Epithelial cell of proximal tubule (primary cell): Measurements from ENCODE around the gene CTNNA2. TPM values are rescaled to one million over a fixed set of nuclear protein-coding genes. Genes with fewer than 3 reads are reported as not detected.

Experiments used
- DNase-seq: peaks from one replicate; pipeline ENCODE4 v3.0.0-alpha.2; 2011; ENCODE audit warnings: low read depth
- H3K4me3 ChIP-seq: 2 replicates; pipeline ENCODE4 v1.5.1; 2011; ENCODE audit warnings: low read depth, mild to moderate bottlenecking, low read length
- total RNA-seq: library from RNA; depleted of rRNA; stranded (reverse); fragments of >200 nt; gene quantifications from 2 replicates; pipeline ENCODE4 v1.2.3, GENCODE V29; 2015
- TF ChIP-seq, protein P1 (sequence below): conservative IDR thresholded peaks from 2 replicates; pipeline ENCODE4 v1.5.1; 2012; ENCODE audit warnings: low read depth, mild to moderate bottlenecking, low read length

The CTNNA2 gene
- total RNA-seq, 1 donor from 2014 or later: 0.06 TPM

DNA sequence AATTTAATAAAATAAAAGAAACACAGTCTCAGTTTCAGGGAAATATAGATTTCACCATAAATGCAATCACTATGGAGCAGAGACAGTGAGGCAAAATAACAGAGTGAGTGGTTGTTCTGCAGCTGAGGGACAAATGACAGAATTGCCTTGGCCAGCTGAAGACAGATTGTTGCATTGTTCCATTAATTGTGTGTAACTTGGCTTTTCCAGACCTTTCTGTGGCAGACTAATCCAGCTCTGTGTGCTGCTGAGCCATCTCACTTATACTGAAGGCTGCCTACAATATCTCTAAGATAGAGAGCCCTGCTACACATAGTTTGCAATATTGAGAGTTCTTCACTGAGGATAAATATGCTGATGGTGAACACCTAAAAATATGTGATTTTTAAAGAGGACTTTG, 780.2 kb downstream of the CTNNA2 start:
- TF ChIP-seq, protein P1, sequence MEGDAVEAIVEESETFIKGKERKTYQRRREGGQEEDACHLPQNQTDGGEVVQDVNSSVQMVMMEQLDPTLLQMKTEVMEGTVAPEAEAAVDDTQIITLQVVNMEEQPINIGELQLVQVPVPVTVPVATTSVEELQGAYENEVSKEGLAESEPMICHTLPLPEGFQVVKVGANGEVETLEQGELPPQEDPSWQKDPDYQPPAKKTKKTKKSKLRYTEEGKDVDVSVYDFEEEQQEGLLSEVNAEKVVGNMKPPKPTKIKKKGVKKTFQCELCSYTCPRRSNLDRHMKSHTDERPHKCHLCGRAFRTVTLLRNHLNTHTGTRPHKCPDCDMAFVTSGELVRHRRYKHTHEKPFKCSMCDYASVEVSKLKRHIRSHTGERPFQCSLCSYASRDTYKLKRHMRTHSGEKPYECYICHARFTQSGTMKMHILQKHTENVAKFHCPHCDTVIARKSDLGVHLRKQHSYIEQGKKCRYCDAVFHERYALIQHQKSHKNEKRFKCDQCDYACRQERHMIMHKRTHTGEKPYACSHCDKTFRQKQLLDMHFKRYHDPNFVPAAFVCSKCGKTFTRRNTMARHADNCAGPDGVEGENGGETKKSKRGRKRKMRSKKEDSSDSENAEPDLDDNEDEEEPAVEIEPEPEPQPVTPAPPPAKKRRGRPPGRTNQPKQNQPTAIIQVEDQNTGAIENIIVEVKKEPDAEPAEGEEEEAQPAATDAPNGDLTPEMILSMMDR: no peak
- DNase-seq: no peak

DNA sequence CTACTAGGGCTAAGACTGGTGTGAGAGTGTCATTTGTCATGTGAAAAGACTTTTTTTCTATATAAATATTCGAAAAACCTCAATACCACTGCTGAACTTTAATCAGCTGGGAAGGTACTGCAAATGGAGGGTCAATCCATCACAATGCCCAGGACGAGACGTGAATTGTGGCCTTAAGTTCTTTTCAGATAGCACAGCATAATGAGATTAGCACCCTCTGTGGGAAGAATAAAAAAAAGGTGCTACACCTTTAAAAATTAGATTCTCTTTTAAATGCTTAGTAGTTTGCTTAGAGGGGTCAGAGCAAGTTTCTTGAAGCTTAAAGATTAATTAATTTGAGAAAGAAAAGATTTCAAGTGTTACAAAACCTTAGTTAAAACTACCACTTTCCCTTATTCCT, 786.1 kb downstream of the CTNNA2 start:
- no peak for DNase-seq
- TF ChIP-seq, protein P1: no peak
- no peak overlapping the region for H3K4me3 ChIP-seq

More for the DNA sequence above, 780.2 kb downstream of the CTNNA2 start:
- no peak overlapping the region for H3K4me3 ChIP-seq

DNA sequence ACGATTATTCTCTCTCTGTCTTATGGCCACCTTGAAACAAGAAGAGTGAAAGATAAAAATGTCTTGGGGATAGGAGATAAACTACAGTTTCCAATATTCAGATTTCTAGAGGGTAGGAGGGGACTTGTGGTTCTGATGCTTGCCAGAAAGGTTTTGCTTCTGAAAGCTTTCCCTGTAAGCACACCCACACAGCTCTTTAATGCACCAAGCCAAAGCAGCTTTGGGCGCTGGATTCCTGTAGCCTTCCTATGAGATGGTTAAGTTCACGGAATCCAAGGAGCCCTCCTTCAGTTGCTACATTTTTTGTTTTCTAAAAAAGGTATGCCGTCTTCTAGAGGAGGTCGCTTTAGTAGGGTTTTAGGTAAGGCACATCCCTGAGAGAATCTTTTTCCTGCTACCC, 786.8 kb downstream of the CTNNA2 start:
- no peak overlapping the region for H3K4me3 ChIP-seq
- DNase-seq: no peak
- TF ChIP-seq, protein P1: no peak

DNA sequence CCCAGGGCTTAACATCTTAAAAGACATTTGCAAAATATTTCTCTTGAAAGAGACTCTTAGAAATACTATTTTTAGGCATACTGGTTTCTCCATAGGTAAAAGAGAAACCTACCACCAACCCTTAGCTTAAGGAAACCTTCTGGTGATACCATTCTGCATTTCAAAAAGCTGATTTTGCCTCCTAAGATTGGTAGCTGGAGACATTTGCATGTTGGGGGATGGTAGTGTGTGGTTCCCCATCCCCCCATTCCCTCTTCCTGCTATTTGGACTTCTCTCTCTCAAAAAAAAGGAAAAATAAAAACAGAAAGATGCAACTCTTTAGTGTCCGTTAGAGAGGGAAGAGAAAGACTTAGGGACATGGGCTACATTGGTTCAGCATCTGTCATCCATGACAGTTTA, 787.5 kb downstream of the CTNNA2 start:
- DNase-seq: no peak
- TF ChIP-seq, protein P1: no peak

DNA sequence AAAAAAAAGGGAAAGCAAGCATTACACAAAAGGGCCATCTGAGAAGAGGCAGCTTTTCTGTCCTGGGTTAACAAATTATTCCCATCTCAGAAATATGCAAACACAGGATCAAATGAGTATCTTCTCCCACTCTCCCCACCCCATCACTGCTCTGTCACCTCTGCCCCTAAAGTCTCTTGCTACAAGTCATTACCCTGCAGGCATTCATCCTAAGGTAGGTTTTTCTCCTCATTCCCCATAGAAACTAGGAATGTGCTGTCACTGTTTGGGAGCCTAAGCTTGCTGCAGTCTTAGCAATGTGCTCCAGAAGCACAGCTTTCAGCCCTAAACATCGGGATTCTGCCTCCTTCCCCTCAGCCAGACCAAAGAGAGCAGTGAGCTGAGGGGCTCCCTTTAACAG, 788.1 kb downstream of the CTNNA2 start:
- no peak for DNase-seq

More for the DNA sequence above, 787.5 kb downstream of the CTNNA2 start:
- no peak overlapping the region for H3K4me3 ChIP-seq

DNA sequence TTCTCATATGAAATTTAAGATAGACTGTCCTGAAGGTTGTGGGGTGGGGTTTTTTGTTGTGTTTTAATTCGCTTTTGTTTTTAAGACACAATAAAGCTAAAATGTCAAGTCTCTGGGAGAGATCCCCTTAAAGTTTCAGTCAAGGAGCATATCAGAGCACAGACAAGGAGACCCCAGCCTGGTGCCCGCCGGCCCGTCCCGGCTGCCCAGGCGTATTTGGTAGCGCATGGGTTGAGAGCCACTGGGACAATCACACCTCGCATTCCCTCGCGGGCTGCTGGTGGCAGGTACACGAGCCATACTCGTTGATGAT, 789.1 kb downstream of the CTNNA2 start:
- DNase-seq: no peak
- no peak overlapping the region for H3K4me3 ChIP-seq
- TF ChIP-seq, protein P1: no peak

More for the DNA sequence above, 788.1 kb downstream of the CTNNA2 start:
- no peak overlapping the region for H3K4me3 ChIP-seq
- TF ChIP-seq, protein P1: no peak

DNA sequence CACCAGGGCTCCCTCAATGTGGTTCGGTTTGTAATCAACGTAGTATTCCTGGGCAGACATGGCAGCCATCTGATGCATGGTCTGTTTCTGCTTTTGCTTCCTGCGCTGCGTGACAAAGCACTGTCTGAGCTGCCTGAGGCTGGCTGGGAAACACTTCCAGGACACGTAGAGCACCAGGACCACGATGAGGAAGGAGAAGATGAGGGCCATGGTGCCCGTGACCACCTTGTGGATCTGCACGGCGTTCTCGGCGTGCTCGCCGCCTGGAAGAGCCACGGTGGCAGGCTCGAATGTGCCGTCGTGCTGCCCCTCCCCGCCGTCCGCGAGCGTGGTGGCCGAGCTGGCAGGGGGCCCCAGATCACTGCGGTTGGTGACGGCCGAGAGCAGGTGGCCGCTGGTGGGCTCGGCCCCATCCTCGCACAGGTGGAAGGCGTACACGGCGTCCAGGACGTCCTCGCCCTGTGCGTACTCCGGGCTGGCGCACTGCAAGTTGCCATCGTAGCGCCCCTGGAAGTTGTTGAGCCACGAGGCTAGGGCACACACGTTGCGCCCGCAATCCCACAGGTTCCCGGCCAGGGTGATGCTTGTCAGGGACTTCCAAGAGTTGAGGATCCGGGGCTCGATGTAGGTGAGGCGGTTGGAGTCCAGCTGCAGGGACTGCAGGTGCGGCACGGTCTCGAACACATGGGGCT, 789.6 kb downstream of the CTNNA2 start:
- TF ChIP-seq, protein P1: no peak
- no peak overlapping the region for H3K4me3 ChIP-seq

More for the DNA sequence above, 789.6 kb downstream of the CTNNA2 start:
- DNase-seq: no peak
